Hematopoietic multipotent progenitor cell treated with erythropoietin and hydrocortisone succinate and interleukin-3 and kit ligand, for 17 days (in vitro differentiated cells): ENCODE measurements around the gene BECN2.
"Not testable (repeated sequence)": the region's sequence is repeated elsewhere in the genome, so short reads cannot be mapped to it uniquely, and the experiment has no call there.

ENCODE experiments used
- DNase-seq: peaks from one replicate; pipeline ENCODE4 v3.0.0-alpha.2; 2015; ENCODE audit warnings: low spot score

The BECN2 gene

DNA sequence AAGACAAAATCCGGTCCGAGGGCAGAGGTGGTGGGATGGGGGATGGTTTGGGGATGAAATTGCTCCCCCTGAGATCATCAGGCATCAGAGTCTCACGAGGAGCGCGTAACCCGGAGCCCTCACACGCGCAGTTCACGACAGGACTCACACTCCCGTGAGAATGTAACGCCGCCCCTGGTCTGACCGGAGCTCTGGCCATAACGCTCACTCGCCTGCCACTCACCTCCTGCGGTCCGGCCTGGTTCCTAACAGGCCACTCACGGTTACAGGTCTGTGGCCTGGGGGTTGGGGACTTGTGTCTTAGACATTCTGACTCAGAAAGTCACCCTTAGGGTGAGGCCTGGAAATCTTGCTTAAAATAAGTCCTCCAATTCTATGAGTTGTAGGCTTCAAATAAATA lies 21.5 kb downstream of the BECN2 start:
- no peak for DNase-seq

DNA sequence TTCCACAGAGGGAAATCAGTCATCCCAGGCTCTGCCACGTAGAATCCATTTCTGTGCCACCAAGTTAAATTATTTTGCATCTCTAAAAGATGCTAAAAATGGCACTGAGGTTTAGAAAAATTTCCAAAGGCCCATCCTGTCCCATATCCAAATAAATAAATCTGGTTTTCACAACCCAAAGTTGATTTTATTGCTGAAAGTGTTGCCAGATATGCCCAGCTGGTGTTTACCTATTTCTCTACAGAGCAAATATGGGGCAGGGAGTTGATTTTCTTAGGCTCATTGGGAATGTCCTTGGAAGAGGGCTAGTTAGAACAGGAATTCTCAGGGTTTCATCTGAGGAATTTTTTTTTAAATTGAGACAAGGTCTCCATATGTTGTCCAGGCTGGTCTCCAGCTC lies 22.4 kb downstream of the BECN2 start:
- DNase-seq, result no peak

DNA sequence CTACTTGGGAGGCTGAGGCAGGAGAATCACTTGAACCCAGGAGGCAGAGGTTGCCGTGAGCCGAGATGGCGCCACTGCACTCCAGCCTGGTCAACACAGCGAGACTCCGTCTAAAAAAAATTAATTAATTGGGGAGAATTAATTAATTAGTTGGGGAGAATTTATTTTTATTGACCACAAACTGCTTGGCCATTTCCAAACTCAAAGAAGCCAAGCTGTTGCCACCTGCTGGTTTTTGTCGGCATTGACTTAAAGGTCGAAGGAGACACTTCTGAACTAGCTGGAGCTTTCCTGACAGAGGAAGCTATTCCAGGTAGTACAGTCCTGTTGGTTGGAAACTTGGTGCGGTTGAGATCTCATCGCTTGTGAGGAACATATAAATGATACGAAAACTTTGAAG lies 28.2 kb downstream of the BECN2 start:
- no peak for DNase-seq

DNA sequence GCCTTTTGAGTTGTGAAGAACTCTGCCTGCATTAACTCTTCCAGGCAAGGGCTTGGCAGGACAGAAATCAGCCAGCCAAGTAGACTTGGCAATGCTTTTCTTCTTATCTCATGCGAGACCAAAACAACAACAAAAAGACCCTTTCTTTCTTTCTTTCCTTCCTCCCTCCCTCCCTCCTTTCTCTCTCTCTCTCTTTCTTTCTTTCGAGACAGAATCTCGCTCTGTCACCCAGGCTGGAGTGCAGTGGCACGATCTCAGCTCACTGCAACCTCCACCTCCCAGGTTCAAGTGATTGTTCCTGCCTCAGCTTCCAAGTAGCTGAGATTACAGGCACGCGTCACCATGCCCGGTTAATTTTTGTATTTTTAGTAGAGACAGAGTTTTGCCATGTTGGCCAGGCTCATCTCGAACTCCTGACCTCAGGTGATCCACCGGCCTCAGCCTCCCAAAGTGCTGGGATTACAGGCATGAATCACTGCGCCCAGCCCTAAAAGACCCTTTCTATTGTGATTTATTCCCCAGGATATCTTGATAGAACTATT lies 30.9 kb downstream of the BECN2 start:
- DNase-seq, result not testable (repeated sequence)

DNA sequence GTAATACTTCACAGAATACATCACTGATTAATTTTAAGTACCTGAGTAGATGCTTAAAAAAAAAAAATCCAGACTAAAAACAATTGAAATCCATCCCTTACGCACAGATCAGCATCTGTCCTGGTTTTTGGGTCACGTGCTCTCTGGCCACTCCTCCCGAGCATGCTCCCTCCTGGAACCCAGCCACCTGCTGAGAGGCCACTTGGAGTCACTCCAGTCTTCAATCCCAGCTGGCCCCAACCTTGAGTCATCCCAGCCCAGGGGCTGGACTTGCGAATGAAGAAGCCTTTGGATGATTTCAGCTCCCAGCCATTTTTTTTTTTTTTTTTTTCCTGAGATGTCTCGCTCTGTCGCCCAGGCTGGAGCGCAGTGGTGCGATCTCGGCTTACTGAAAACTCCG lies 32.5 kb downstream of the BECN2 start:
- no peak for DNase-seq

DNA sequence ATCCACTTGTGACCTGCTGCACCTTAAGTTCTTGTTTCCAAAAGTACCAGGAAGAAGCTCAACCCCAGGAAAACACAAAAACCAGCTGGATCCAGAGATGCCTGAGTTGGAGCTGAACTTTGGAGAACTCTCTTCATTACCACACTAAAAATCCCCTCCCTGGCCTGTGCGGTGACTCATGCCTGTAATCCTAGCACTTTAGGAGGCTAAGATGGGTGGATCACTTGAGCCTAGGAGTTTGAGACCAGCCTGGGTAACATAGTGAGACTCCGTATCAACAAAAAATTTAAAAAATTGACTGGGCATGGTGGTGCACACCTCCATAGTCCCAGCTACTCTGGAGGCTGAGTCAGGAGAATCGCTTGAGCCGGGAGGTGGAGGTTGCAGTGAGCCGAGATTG lies 35.2 kb downstream of the BECN2 start:
- DNase-seq, result no peak

DNA sequence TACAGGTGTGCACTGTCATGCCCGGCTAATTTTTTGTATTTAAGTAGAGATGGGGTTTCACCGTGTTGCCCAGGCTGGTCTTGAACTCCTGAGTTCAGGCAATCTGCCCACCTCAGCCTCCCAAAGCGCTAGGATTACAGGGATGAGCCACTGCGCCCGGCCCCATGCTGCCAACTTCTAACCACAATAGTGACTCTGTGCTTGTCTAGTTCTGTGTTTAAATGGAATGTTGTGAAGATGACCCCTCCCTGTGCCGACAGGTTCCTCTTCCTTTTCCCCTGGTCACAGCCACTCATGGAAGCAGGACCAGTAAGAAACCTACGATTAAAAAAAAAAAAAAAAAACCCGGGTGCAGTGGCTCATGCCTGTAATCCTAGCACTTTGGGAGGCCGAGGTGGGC lies 36.6 kb downstream of the BECN2 start:
- no peak for DNase-seq

DNA sequence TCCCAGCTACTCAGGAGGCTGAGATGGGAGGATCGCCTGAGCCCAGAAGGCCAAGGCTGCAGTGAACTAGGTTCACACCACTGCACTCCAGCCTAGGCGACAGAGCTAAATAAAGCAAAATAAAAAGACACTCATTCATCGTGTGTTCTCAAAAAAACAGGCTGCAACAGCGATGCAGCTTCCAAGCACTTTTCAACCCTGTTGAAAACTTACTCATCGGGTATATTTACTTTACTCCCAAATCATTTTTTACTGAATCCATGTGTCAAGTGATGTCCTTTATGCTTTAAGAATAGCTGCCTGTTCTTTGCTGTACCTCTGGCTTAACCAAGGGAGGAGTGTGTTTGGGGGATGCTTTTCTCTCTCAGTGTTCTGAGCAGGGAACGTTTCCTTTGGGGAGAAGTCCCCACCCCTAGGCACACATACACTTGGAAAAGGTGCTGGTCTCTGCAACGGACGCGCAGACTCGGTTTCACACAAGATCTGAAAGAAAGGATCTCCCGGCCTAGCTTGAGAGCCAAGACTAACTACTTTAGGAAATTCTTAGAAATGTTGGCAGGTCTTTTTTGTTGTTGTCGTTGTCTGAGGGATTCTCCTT lies 39.9 kb downstream of the BECN2 start:
- DNase-seq, result no peak

DNA sequence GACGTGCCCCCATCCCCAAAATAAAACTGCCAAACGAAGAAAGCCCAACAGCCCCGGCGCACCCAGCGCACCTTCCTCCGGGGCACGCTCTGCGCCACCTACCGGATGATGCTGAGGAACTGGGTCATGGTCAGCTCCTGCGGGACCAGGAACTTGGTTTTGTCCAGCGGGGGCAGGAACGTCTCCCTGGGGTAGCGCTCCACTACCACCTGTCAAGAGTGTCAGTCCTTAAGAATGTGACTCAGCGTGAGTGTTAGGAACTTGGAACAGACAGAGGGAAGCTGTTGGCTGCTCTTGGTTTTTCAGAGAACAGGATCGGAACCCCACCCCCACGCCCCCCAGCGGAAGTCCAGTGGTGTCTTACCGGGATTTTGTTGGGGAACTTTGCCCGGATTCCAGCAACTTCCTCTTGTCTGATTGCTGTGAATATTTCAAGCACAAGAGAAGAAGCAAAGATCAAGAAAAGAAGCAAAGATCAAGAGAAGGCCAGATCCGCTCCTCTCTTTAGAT lies 40.9 kb downstream of the BECN2 start:
- peak; percentile 41 for DNase-seq

DNA sequence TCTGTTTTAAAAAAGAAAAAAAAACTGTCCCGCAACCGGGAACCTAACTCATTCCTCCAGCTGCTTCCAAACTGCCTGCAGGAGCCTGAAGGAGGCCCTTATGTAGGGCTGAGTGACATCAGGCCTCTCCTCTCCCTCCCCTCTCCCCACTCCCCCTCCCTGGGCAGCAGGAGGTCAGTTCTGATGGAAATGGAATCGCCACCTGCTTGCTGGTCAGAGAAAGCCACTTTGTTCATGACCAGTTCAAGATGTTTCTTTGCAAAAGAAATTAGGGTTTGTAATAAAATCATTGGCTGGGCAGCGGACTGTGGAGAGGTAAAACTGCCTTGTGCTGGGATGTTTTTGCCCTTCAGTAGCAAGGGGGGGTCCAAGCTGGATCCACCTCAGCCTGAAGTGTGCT lies 41.5 kb downstream of the BECN2 start, which contains the start of gene MAP1LC3C:
Gene MAP1LC3C (minus strand): TSS at position 73 of the 400 bp plus-strand sequence. CDS start 90 bp downstream, outside the sequence.
- no peak for DNase-seq

DNA sequence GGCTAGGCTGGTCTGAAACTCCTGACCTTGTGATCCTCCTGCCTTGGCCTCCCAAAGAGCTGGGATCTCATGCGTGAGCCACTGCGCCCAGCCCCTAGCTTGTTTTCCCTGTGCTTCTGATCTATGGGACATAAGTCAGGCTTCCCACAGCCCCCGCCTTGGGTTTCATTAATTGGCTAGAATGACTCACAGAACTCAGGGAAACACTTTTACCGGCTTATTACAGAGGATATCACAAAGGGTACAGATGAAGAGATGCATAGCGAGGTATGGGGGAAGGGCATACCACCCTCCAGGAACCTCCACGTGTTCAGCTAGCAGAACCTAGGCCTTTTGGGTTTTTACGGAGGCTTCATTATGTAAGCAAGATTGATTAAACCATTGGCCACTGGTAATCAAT lies 42.9 kb downstream of the BECN2 start:
- no peak for DNase-seq

DNA sequence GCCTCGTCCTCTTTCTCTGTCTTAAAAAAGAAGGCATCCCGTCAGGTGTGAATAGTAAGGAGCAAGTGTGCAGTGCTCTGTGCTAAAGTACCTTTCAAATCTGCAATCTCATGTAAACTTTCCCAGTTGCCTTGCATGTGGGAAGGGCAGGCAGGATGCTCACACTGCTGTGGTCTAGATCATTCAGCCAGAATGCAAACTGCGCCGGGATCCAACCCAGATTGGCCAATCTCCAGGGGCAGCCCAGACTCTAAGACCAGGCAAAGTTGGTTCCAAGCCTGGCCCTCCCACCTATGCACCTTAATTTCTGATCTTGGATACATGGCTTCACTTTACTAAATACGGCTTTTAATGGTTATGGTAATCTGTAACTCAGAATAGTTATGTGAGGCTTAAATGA lies 44.5 kb downstream of the BECN2 start:
- DNase-seq, result no peak

DNA sequence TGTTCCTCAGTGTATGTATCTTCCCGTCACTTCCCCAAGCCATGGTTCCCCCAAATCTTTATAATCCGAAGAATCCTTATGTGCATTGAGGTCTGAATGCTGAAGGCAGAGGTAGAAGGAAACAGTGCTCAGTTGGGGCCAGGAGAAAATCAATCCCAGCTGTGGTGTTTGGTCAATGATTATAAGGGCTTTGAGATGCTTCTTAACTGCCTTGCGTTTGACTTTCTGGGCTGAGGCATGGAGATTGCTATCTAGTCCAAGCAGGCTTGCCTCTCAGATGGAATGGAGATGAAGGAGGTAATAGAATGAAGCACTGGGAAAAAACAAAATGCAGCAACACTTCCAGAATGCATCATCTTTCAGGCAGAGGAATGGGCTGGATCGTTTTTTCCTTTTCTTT lies 44.9 kb downstream of the BECN2 start:
- DNase-seq, result no peak

DNA sequence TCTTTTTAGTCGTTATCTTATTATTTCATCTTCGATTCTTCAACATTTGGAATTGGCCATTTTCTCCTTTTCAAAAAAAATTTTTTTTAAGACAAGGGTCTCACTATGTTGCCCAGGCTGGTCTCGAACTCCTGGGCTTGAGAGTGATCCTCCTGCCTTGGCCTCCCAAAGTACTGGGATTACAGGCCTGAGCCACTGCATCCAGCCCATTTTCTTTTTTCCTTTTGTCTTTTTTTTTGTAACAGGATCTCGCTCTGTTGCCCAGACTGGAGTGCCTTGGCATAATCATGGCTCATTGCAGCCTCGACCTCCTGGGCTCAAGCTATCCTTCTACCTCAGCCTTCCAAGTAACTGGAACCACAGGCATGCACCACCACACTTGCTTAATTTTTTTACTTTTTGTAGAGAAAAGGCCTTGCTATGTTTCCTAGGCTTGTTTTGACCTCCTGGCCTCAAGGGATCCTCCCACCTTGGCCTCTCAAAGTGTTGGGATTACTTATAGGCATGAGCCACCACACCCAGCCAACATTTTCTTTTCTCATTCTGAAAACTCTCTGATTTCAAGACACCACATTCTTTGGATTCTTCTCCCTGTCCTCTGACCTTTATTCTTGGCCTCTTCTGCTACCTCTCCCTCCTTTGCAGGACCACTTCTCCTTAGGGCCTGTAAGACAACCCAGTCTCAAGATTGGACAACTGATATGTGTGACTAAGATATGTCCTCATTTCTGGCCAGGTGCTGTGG lies 47.4 kb downstream of the BECN2 start:
- DNase-seq, result no peak

DNA sequence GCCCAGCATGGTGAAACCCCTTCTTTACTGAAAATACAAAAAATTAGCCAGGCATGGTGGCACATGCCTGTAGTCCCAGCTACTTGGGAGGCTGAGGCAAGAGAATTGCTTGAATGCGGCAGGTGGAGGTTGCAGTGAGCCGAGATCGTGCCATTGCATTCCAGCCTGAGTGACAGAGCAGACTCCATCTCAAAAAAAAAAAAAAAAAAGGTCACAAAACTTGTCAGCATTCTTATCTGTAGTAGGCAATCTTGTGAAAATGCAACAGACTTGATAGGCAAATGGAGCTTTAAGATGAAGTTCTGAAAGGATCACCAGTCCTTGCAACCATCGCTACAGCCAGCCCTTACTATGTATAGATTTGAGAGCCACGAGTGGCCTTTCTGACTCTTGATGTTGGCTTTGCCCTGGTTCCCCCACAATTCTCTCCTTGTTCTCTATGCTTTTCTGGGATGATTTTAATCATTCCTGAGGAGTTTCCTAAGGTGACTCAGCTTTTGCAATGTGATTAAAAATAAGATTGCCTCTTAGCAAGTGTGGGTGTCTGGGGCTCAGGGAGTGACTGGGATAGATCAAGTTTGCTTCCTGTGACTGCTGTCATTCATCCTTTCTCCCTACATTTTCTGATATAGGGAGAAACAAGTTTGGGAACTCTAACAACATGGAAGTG lies 48.4 kb downstream of the BECN2 start:
- no peak for DNase-seq

DNA sequence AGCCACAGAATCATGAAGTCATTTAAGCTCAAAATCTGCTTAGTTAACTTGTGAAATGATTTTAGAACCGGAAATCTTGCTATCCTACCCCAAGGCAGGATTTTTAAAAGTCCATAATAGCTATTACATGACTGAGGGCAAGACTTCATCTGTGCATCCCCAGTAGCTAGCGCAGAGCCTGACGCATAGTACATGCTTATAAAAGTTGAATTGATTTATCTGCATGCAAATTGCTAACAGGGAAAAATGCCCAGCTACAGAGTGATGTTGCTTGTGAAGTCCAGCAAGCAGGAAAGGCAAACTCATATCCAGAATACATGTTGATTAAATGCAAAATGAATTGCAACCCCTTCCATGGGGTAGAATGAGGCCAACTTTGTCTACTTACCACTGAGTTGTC lies 49.4 kb downstream of the BECN2 start:
- no peak for DNase-seq
